ENCODE data around the gene SNAP47. TPM values are rescaled to one million over a fixed set of nuclear protein-coding genes. Genes with fewer than 3 reads are reported as not detected.

SNAP47 gene
- total and polyA plus RNA-seq, 2 of the 4 experiments (the other 2 are of a cell fraction) = 39.4 to 72.9 TPM

GRCh38 chr1:227788271-227789083 is 53.2 kb downstream of the SNAP47 start:
- Histone ChIP-seq H2AFZ (replicated peaks; ENCODE audit: low read length, poor library complexity) (peak overlapping the region; percentile 97), H3K9me3 (ENCODE audit: control insufficient read depth, insufficient read depth, low read length) (no peaks in the 10 kb centered on the region), H3K36me3 (ENCODE audit: control insufficient read depth, insufficient read depth, low read length) (no peaks in the 10 kb centered on the region), H4K20me1 (ENCODE audit: insufficient read depth, low read length) (no peaks in the 10 kb centered on the region), H3K9me1 (ENCODE audit: insufficient read depth, low read length) (peaks cover 10% of the 10 kb centered on the region), H2BK15ac (ENCODE audit: low read depth, low read length) (no peak overlapping the region), H3K56ac (ENCODE audit: extremely low read depth, insufficient read depth, low read length) (no peak overlapping the region), H3K4me1 (ENCODE audit: control insufficient read depth, insufficient read depth, low read length) (peaks cover 8% of the 10 kb centered on the region), H3K27me3 (ENCODE audit: control insufficient read depth, insufficient read depth, low read length) (no peaks in the 10 kb centered on the region), H3K4me3 (ENCODE audit: insufficient read depth, low read depth, low read length) (peak overlapping the region; percentile 57), H3K18ac (ENCODE audit: low read depth, low read length) (no peak overlapping the region; the same call in 1 of the 2 replicates), H3K79me1 (ENCODE audit: low read depth in 1 of 2, low read length in 2 of 2) (no peaks in the 10 kb centered on the region), H3K4ac (ENCODE audit: low read depth, low read length) (peak overlapping the region; percentile 72; the same call in 1 of the 2 replicates), H2BK5ac (ENCODE audit: low read depth, low read length, poor library complexity, severe bottlenecking) (no peak overlapping the region), H4K8ac (ENCODE audit: low read depth in 2 of 2, low read length in 2 of 2) (peak overlapping the region in 1 of 2 experiments; percentile 32; a peak in 1 of 4 replicates), H4K91ac (ENCODE audit: insufficient read depth, low read depth, low read length) (no peak overlapping the region), H2BK20ac (ENCODE audit: low read depth, low read length) (no peak overlapping the region), H2AK9ac (replicated peaks; ENCODE audit: low read depth, low read length, poor library complexity) (peak overlapping the region; percentile 29), H3K14ac (replicated peaks; ENCODE audit: low read depth, low read length) (no peak overlapping the region), H4K5ac (ENCODE audit: low read depth, low read length) (no peak overlapping the region), H3K4me2 (ENCODE audit: low read depth, low read length) (peak overlapping the region; percentile 96), H3K27ac (ENCODE audit: insufficient read depth, low read length) (no peak overlapping the region), H2BK120ac (ENCODE audit: low read depth, low read length) (no peak overlapping the region), H3K23ac (ENCODE audit: low read depth, low read length) (no peak overlapping the region), H2AK5ac (ENCODE audit: low read depth, low read length) (no peak overlapping the region), H3K9ac (ENCODE audit: low read depth, low read length) (peak overlapping the region; percentile 31; the same call in 1 of the 2 replicates)
- in situ Hi-C loops (cut with MboI; ENCODE audit: low sequenced_read_pairs) (no loop called here), dilution Hi-C loops (cut with HindIII; ENCODE audit: low sequenced_read_pairs, unreplicated experiment) (no loop called here), intact Hi-C loops (cut with micrococcal nuclease) (loop anchor here (1.0 to 2.0 kb wide), 2 partner anchors 54 to 158 kb away; partner anchors contain the start of genes JMJD4 and SNAP47)
- POLR2A ChIA-PET (ENCODE audit: unreplicated experiment) = interaction anchor here (0.6 kb wide), 1 partner anchor 159 kb away, joined by 9 read pairs; the partner anchor contains the start of gene WNT9A
- no TSS peak for BruUV-seq (replicated peaks)
- CTCF ChIA-PET = no interaction called here
- DNase-seq (no peak), ATAC-seq (ENCODE audit: low read depth) (peak; percentile 78)
- 1% methylated on average over 26 of the region's 68 CpGs; no CpG with 5 or more reads in 1 of the 2 experiments for WGBS, 2 experiments (ENCODE audit: extremely low coverage in 2 of 2, insufficient read length in 1 of 2)
- no peak for TF ChIP-seq RFX5 (IDR thresholded peaks at IDR 0.05; ENCODE audit: low read depth, low read length)
- TF ChIP-seq MXI1 (IDR thresholded peaks at IDR 0.05; ENCODE audit: borderline replicate concordance, low read depth, low read length) = 0 out of 2 replicates have a peak, but pooled peaks have one; percentile 12

Data from IMR-90 (cell line).